HuH-7.5 (cell line): ENCODE data around the gene OR51B2.

Source experiments
- DNase-seq: peaks from one replicate; pipeline ENCODE4 v3.0.0; 2011; ENCODE audit warnings: low spot score

The OR51B2 gene

GRCh38 chr11:5283882-5284281, 40.2 kb downstream of the OR51B2 start:
- no peak for DNase-seq

GRCh38 chr11:5283086-5283485, 41.0 kb downstream of the OR51B2 start:
- DNase-seq = no peak

- no peak for DNase-seq
Observed at GRCh38 chr11:5282628-5283027, 41.5 kb downstream of the OR51B2 start.

GRCh38 chr11:5281596-5281995, 42.5 kb downstream of the OR51B2 start:
- no peak for DNase-seq

GRCh38 chr11:5280582-5281102, 43.5 kb downstream of the OR51B2 start:
- DNase-seq = no peak

- DNase-seq = no peak
Observed at GRCh38 chr11:5279471-5280090, 44.5 kb downstream of the OR51B2 start.

- no peak for DNase-seq
Observed at GRCh38 chr11:5277807-5278382, 46.2 kb downstream of the OR51B2 start.

- no peak for DNase-seq
Observed at GRCh38 chr11:5276697-5277096, 47.4 kb downstream of the OR51B2 start.

GRCh38 chr11:5275369-5276110, 48.6 kb downstream of the OR51B2 start:
- no peak for DNase-seq

GRCh38 chr11:5274395-5274794, 49.7 kb downstream of the OR51B2 start:
- DNase-seq = no peak
